HepG2 (cell line): ENCODE measurements around the gene SOCS3. TPM values are rescaled to one million over a fixed set of nuclear protein-coding genes. Genes with fewer than 3 reads are reported as not detected.

ENCODE experiments used
- ATAC-seq: fragments of 200-7000 bp; cut with Tn5 transposase; 3 replicates; pipeline ENCODE4 v1.9.1; 2020; ENCODE audit warnings: mild to moderate bottlenecking, moderate library complexity
- BruUV-seq: library from RNA; stranded (reverse); fragments of 400-500 nt; replicated peaks from 2 replicates; lab custom pipeline; 2021; lab: Mats Ljungman, UMichigan
- CTCF ChIA-PET: fragments of 300-600 bp; formaldehyde crosslinking; extraction: SDS; loops from one replicate; lab custom pipeline; 2021; ENCODE audit warnings: low total read pairs, inconsistent platforms, low intra/inter-chr PET ratio; lab: Yijun Ruan, JAX
- POLR2A ChIA-PET: fragments of 350-600 bp; sonication (Branson Sonifier 250); formaldehyde crosslinking; loops from one replicate; lab custom pipeline; 2020; ENCODE audit warnings: antibody characterized with exemption, inconsistent platforms; lab: Yijun Ruan, JAX
- DNase-seq: peaks from one replicate; pipeline ENCODE4 v3.0.0-alpha.2; 2015; ENCODE audit warnings: low spot score
- FAIRE-seq: peaks from 3 replicates; lab custom pipeline; 2011; peaks lifted over from hg19 to GRCh38; lab: Jason Lieb, UNC
- H2AFZ ChIP-seq: one replicate; pipeline ENCODE4 v1.6.1; 2011; ENCODE audit warnings: low read length, inconsistent platforms
- H3K27ac ChIP-seq: fragments of 300-600 bp; 3 replicates; pipeline ENCODE4 v1.8.0; 2011; ENCODE audit warnings: mixed run types, mild to moderate bottlenecking, mixed read lengths, low read length, inconsistent platforms; ENCODE audit not compliant: insufficient read depth; ENCODE audit errors: extremely low read length
- H3K27me3 ChIP-seq, 2 experiments: fragments of 200-600 bp in 1 of 2; 2 replicates in 1 of 2; 3 replicates in 1 of 2; pipeline versions ENCODE4 v1.6.0 to v1.8.0; 2011; ENCODE audit warnings: low read length in 2 of 2, mild to moderate bottlenecking in 2 of 2, moderate library complexity in 2 of 2, inconsistent platforms in 1 of 2; ENCODE audit not compliant: insufficient read depth in 2 of 2, control insufficient read depth in 1 of 2
- H3K36me3 ChIP-seq, 2 experiments: fragments of 200-600 bp in 1 of 2; replicated peaks in 1 of 2; 2 replicates in 1 of 2; 3 replicates in 1 of 2; pipeline versions ENCODE4 v1.5.1 to v1.8.0; 2011; ENCODE audit warnings: low read length in 2 of 2, inconsistent platforms in 1 of 2; ENCODE audit not compliant: insufficient read depth in 2 of 2, control insufficient read depth in 1 of 2
- H3K4me1 ChIP-seq: 2 replicates; pipeline ENCODE4 v1.5.1; 2012; ENCODE audit warnings: low read length, inconsistent platforms; ENCODE audit not compliant: insufficient read depth
- H3K4me2 ChIP-seq: 2 replicates; pipeline ENCODE4 v1.6.0; 2011; ENCODE audit warnings: low read depth, low read length, inconsistent platforms
- H3K4me3 ChIP-seq, 3 experiments: fragments of 200-600 bp in 1 of 3; sonication (generic), shearing (Covaris generic) in 1 of 3; replicated peaks in 1 of 3; 2 replicates each; pipeline ENCODE4 v1.5.1; 2011 to 2016; ENCODE audit warnings: low read length in 3 of 3, inconsistent platforms in 2 of 3, low read depth in 2 of 3, mild to moderate bottlenecking in 2 of 3, control low read depth in 1 of 3, mixed read lengths in 1 of 3; ENCODE audit not compliant: insufficient read depth in 1 of 3
- H3K79me2 ChIP-seq: one replicate; pipeline ENCODE4 v1.6.1; 2011; ENCODE audit warnings: low read length, inconsistent platforms; ENCODE audit not compliant: insufficient read depth
- H3K9ac ChIP-seq: 2 replicates; pipeline ENCODE4 v1.6.0; 2011; ENCODE audit warnings: mild to moderate bottlenecking, low read depth, low read length, inconsistent platforms; ENCODE audit not compliant: insufficient read depth
- H3K9me3 ChIP-seq: 2 replicates; pipeline ENCODE4 v1.5.1; 2012; ENCODE audit warnings: mild to moderate bottlenecking, low read length
- H4K20me1 ChIP-seq: 2 replicates; pipeline ENCODE4 v1.6.0; 2011; ENCODE audit warnings: inconsistent platforms, mild to moderate bottlenecking, low read length, moderate library complexity; ENCODE audit not compliant: insufficient read depth
- GLI4 ChIP-seq: sonication (generic); formaldehyde crosslinking; IDR thresholded peaks from 2 replicates; pipeline ENCODE4 v1.5.1; 2020; ENCODE audit warnings: missing genetic modification reagents, mild to moderate bottlenecking, moderate library complexity, borderline replicate concordance
- HOXA9 ChIP-seq: sonication (generic); formaldehyde crosslinking; IDR thresholded peaks from 2 replicates; pipeline ENCODE4 v1.8.1; 2022; ENCODE audit warnings: missing genetic modification reagents, mild to moderate bottlenecking, moderate library complexity, borderline replicate concordance
- KAT8 ChIP-seq: IDR thresholded peaks from 2 replicates; pipeline ENCODE4 v1.6.1; 2016; ENCODE audit warnings: missing genetic modification reagents, missing compliant biosample characterization
- KLF12 ChIP-seq: sonication (generic); formaldehyde crosslinking; IDR thresholded peaks from 2 replicates; pipeline ENCODE4 v1.4.0; 2020; ENCODE audit warnings: missing genetic modification reagents, borderline replicate concordance
- KMT2B ChIP-seq: IDR thresholded peaks from 2 replicates; pipeline ENCODE4 v1.6.1; 2016; ENCODE audit warnings: missing genetic modification reagents, missing compliant biosample characterization
- RXRA ChIP-seq: sonication (generic); formaldehyde crosslinking; IDR thresholded peaks from 2 replicates; pipeline ENCODE4 v1.5.1; 2020; ENCODE audit warnings: missing genetic modification reagents
- SMYD3 ChIP-seq: sonication (generic); formaldehyde crosslinking; IDR thresholded peaks from 2 replicates; pipeline ENCODE4 v1.8.1; 2023; ENCODE audit warnings: mild to moderate bottlenecking, missing genetic modification reagents
- XRCC5 ChIP-seq: fragments of 200-400 bp; formaldehyde crosslinking; optimal IDR thresholded peaks from 2 replicates; pipeline ENCODE3; 2017; ENCODE audit warnings: mild to moderate bottlenecking, low read length
- ZFP82 ChIP-seq: sonication (generic); formaldehyde crosslinking; IDR thresholded peaks from 2 replicates; pipeline ENCODE4 v1.5.1; 2020; ENCODE audit warnings: mild to moderate bottlenecking, missing genetic modification reagents, borderline replicate concordance
- ZFP90 ChIP-seq: sonication (generic); formaldehyde crosslinking; IDR thresholded peaks from 2 replicates; pipeline ENCODE4 v1.8.0; 2022; ENCODE audit warnings: missing genetic modification reagents, mild to moderate bottlenecking, inconsistent platforms, borderline replicate concordance
- ZIK1 ChIP-seq: sonication (generic); formaldehyde crosslinking; IDR thresholded peaks from 2 replicates; pipeline ENCODE4 v1.5.0; 2020; ENCODE audit warnings: mild to moderate bottlenecking, low read depth, missing genetic modification reagents, borderline replicate concordance
- ZNF10 ChIP-seq: sonication (generic); formaldehyde crosslinking; IDR thresholded peaks from 2 replicates; pipeline ENCODE4 v1.4.0; 2020; ENCODE audit warnings: mild to moderate bottlenecking, low read depth, missing genetic modification reagents, borderline replicate concordance
- ZNF232 ChIP-seq: sonication (generic); formaldehyde crosslinking; IDR thresholded peaks from 2 replicates; pipeline ENCODE4 v1.4.0; 2020; ENCODE audit warnings: missing genetic modification reagents, borderline replicate concordance
- ZNF670 ChIP-seq: sonication (generic); formaldehyde crosslinking; IDR thresholded peaks from 2 replicates; pipeline ENCODE4 v1.8.0; 2022; ENCODE audit warnings: mild to moderate bottlenecking, missing genetic modification reagents, borderline replicate concordance
- ZNF747 ChIP-seq: sonication (generic); formaldehyde crosslinking; IDR thresholded peaks from 2 replicates; pipeline ENCODE4 v1.8.1; 2023; ENCODE audit warnings: missing genetic modification reagents, mild to moderate bottlenecking, borderline replicate concordance
- WGBS: methylation state at CpG from one replicate; pipeline ENCODE4 v1.1.6; 2017; ENCODE audit warnings: low lambda C conversion rate; 5-methylcytosine and 5-hydroxymethylcytosine counted together
- in situ Hi-C: cut with HindIII; loops from 2 replicates; pipeline ENCODE4 v1.10.0; 2017; ENCODE audit warnings: low pct_unique_long_range_greater_than_20kb; ENCODE audit not compliant: extremely low pct_ligation_motif_present
- intact Hi-C: fragments of 100-400 bp; cut with micrococcal nuclease; formaldehyde crosslinking; loops from one replicate; pipeline ENCODE4 v1.10.0; 2022; ENCODE audit not compliant: unreplicated experiment
- polyA plus RNA-seq, 8 experiments: library from polyadenylated mRNA; depleted of rRNA in 3 of 8; stranded (reverse) in 7 of 8; unstranded in 1 of 8; fragments of >200 nt; fragmentation: Illumina TruSeq in 4 of 8; extraction: Trizol in 4 of 8; gene quantifications; 2 replicates each; pipeline versions ENCODE4 v1.2.1 to v1.2.3, GENCODE V29; 2011 to 2016; ENCODE audit warnings: low read depth in 4 of 8, missing spikeins in 1 of 8, mixed read lengths in 1 of 8; ENCODE audit not compliant: insufficient read depth in 1 of 8
- total RNA-seq, 5 experiments: library from RNA; depleted of rRNA; stranded (reverse); fragments of >200 nt; fragmentation: Illumina TruSeq; extraction: Trizol; gene quantifications; 2 replicates each; pipeline ENCODE4 v1.2.3, GENCODE V29; 2016; ENCODE audit warnings: low read depth in 1 of 5
- TF ChIP-seq, protein P1 (sequence below): sonication (generic); formaldehyde crosslinking; IDR thresholded peaks from 2 replicates; pipeline ENCODE4 v1.4.0; 2020; ENCODE audit warnings: missing genetic modification reagents
- TF ChIP-seq, protein P2 (sequence below): IDR thresholded peaks from 2 replicates; pipeline ENCODE4 v1.4.0; 2020; ENCODE audit warnings: mild to moderate bottlenecking, missing genetic modification reagents

Gene SOCS3
- total and polyA plus RNA-seq, 2 of the 13 experiments (the other 11 are each of a cell fraction or from before 2014, with no cell fraction given) = 0.77 to 2.4 TPM

DNA sequence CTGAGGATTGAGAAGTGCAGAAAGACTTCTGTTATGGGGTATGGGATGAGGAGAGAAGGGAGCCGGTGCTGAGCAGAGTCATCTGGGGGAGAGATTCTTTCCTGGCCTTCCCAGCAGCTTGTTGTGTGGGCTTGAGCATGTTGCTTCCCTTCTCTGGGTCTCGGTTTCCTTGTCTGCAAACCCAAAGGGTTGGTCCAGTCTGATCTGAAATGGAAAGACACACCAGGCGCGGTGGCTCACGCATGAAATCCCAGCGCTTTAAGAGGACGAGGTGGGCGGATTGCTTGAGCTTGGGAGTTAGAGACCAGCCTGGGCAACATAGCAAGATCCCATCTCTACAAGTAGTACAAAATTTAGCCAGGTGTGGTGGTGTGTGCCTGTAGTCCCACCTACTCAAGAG is 6.0 kb downstream of the SOCS3 start (continued):
- TF ChIP-seq, protein P1, sequence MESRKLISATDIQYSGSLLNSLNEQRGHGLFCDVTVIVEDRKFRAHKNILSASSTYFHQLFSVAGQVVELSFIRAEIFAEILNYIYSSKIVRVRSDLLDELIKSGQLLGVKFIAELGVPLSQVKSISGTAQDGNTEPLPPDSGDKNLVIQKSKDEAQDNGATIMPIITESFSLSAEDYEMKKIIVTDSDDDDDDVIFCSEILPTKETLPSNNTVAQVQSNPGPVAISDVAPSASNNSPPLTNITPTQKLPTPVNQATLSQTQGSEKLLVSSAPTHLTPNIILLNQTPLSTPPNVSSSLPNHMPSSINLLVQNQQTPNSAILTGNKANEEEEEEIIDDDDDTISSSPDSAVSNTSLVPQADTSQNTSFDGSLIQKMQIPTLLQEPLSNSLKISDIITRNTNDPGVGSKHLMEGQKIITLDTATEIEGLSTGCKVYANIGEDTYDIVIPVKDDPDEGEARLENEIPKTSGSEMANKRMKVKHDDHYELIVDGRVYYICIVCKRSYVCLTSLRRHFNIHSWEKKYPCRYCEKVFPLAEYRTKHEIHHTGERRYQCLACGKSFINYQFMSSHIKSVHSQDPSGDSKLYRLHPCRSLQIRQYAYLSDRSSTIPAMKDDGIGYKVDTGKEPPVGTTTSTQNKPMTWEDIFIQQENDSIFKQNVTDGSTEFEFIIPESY (CRISPR knock-in tag) = 0 out of 2 replicates have a peak, but pooled peaks have one; percentile 17
- no peak for TF ChIP-seq ZFP82 (CRISPR knock-in tag)

DNA sequence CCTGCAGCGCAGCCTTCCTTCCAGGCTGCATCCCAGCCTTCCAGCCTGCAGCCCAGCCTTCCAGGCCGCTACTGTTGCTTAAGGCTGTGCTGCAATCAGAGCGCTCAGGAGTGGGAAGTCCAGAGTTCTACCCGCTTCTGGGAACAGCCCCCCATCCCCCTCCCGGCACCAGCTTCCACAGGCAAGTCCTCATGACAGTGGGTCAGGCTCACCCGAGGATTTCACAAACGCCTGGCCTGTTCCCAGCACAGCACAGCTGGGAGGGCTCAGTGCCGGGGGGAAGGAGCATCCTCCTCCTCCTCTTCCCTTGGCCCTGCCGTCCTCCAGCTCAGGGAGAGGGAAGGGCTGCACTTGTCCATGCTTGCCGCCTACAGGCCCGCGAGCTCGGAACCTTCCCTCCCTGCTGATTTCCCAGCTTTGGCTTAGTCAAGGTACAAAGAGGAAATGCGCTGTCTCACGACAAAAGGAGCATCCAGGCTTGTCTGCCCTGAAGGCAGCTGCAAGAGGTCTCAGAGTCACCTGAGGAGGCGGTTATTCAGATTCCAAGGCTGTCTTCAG is 8.3 kb downstream of the SOCS3 start:
- no peaks in the 10 kb centered on the region for H4K20me1 ChIP-seq
- peaks cover 53% of the 10 kb centered on the region for H3K4me1 ChIP-seq
- in situ Hi-C loops (no loop called here), intact Hi-C loops (no loop called here)
- peak overlapping the region in 1 of 3 experiments; percentile 66; a peak in 3 of 6 replicates for H3K4me3 ChIP-seq
- FAIRE-seq = peak; percentile 76
- POLR2A ChIA-PET = interaction anchor here (0.8 to 1.3 kb wide), 2 partner anchors 17 to 397 kb away, joined by 3 to 4 read pairs; no protein-coding TSS in a partner anchor
- no peaks in the 10 kb centered on the region for H3K36me3 ChIP-seq
- H3K27ac ChIP-seq = no peak overlapping the region
- H3K27me3 ChIP-seq = peaks cover 4 to 52% of the 10 kb centered on the region in 2 experiments
- H3K4me2 ChIP-seq = peak overlapping the region; percentile 90
- no peaks in the 10 kb centered on the region for H3K79me2 ChIP-seq
- no peak overlapping the region for H2AFZ ChIP-seq
- no peaks in the 10 kb centered on the region for H3K9me3 ChIP-seq
- WGBS = 1% methylated on average over 13 of the region's 16 CpGs
- peak; percentile 56 for ATAC-seq
- DNase-seq = peak; percentile 63
- CTCF ChIA-PET = no interaction called here
- no TSS peak for BruUV-seq
- H3K9ac ChIP-seq = peak overlapping the region; percentile 7; the same call in 1 of the 2 replicates
- no peak for TF ChIP-seq ZIK1
- TF ChIP-seq ZFP90 (CRISPR knock-in tag) = no peak
- no peak for TF ChIP-seq ZNF10 (CRISPR knock-in tag)
- TF ChIP-seq ZNF232 = no peak
- TF ChIP-seq XRCC5 = no peak
- TF ChIP-seq HOXA9 = no peak
- TF ChIP-seq KLF12 (CRISPR knock-in tag) = no peak
- 0 out of 2 replicates have a peak, but pooled peaks have one; percentile 41 for TF ChIP-seq GLI4 (CRISPR knock-in tag)
- no peak; the same call in 1 of the 2 replicates for TF ChIP-seq ZNF747 (CRISPR knock-in tag)
- TF ChIP-seq KMT2B (CRISPR knock-in tag) = no peak
- TF ChIP-seq SMYD3 (CRISPR knock-in tag) = no peak
- TF ChIP-seq RXRA (CRISPR knock-in tag) = peak; percentile 75
- no peak for TF ChIP-seq ZNF670 (CRISPR knock-in tag)
- TF ChIP-seq, protein P2, sequence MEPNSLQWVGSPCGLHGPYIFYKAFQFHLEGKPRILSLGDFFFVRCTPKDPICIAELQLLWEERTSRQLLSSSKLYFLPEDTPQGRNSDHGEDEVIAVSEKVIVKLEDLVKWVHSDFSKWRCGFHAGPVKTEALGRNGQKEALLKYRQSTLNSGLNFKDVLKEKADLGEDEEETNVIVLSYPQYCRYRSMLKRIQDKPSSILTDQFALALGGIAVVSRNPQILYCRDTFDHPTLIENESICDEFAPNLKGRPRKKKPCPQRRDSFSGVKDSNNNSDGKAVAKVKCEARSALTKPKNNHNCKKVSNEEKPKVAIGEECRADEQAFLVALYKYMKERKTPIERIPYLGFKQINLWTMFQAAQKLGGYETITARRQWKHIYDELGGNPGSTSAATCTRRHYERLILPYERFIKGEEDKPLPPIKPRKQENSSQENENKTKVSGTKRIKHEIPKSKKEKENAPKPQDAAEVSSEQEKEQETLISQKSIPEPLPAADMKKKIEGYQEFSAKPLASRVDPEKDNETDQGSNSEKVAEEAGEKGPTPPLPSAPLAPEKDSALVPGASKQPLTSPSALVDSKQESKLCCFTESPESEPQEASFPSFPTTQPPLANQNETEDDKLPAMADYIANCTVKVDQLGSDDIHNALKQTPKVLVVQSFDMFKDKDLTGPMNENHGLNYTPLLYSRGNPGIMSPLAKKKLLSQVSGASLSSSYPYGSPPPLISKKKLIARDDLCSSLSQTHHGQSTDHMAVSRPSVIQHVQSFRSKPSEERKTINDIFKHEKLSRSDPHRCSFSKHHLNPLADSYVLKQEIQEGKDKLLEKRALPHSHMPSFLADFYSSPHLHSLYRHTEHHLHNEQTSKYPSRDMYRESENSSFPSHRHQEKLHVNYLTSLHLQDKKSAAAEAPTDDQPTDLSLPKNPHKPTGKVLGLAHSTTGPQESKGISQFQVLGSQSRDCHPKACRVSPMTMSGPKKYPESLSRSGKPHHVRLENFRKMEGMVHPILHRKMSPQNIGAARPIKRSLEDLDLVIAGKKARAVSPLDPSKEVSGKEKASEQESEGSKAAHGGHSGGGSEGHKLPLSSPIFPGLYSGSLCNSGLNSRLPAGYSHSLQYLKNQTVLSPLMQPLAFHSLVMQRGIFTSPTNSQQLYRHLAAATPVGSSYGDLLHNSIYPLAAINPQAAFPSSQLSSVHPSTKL (CRISPR knock-in tag) = peak; percentile 81
- TF ChIP-seq KAT8 (CRISPR knock-in tag) = 0 out of 2 replicates have a peak, but pooled peaks have one; percentile 23
